ENCODE measurements around the gene GOLGA8T.
"Not testable (repeated sequence)": the region's sequence is repeated elsewhere in the genome, so short reads cannot be mapped to it uniquely, and the experiment has no call there.

DNA sequence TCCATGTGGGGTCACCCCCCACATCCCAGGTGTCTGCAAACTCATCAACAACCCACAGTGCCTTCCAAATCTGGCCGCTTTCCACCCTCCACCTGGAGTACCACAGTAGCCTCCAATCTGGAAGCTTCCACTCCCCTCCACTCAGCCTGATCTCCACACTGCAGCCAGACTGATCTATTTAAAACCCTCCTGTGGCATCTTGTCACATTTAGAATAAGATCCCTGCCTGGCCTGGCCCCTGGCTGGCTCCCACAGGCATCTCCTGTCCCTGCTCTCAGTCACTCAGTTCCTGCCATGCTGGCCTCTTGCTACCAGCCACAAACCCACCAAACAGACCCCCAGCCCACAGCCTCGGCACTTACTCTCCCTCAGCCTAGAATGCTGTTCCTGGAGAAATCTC lies 28.9 kb downstream of the GOLGA8T start:
- TF ChIP-seq EZH2 (IDR thresholded peaks at IDR 0.05; ENCODE audit: low read depth, unreplicated experiment); CTCF (conservative IDR thresholded peaks at IDR 0.05; ENCODE audit: low read depth in 2 of 2); EZH2phosphoT487 (IDR thresholded peaks at IDR 0.05; ENCODE audit: unreplicated experiment); CREB1 (CRISPR knock-in tag; IDR thresholded peaks at IDR 0.05; ENCODE audit: low read depth): not testable (repeated sequence)
